IMR-90 (cell line): ENCODE measurements around the gene NTF3.

Source experiments
- BHLHE40 ChIP-seq: fragments of 150-350 bp; IDR thresholded peaks from 2 replicates; pipeline ENCODE4 v1.6.1; 2016; ENCODE audit warnings: mild to moderate bottlenecking, low read depth, low read length
- CEBPB ChIP-seq: IDR thresholded peaks from 2 replicates; pipeline ENCODE4 v1.6.1; 2012; ENCODE audit warnings: low read depth, low read length, improper control_type of control experiment
- CHD1 ChIP-seq: IDR thresholded peaks from 2 replicates; pipeline ENCODE4 v1.6.1; 2012; ENCODE audit warnings: low read depth, low read length, improper control_type of control experiment
- CTCF ChIP-seq: conservative IDR thresholded peaks from 2 replicates; pipeline ENCODE4 v1.5.1; 2012; ENCODE audit warnings: mild to moderate bottlenecking, low read depth, low read length, improper control_type of control experiment
- FOS ChIP-seq: fragments of 150-350 bp; IDR thresholded peaks from 2 replicates; pipeline ENCODE4 v1.6.1; 2016; ENCODE audit warnings: low read depth, low read length
- MAFK ChIP-seq: IDR thresholded peaks from 2 replicates; pipeline ENCODE4 v1.6.1; 2012; ENCODE audit warnings: low read depth, low read length, improper control_type of control experiment
- MAZ ChIP-seq: IDR thresholded peaks from 2 replicates; pipeline ENCODE4 v1.6.1; 2012; ENCODE audit warnings: low read depth, mild to moderate bottlenecking, low read length, improper control_type of control experiment, moderate library complexity, borderline replicate concordance
- MXI1 ChIP-seq: IDR thresholded peaks from 2 replicates; pipeline ENCODE4 v1.6.1; 2012; ENCODE audit warnings: low read depth, mild to moderate bottlenecking, low read length, moderate library complexity, borderline replicate concordance
- NFE2L2 ChIP-seq: fragments of 150-350 bp; IDR thresholded peaks from 2 replicates; pipeline ENCODE4 v1.6.1; 2016; ENCODE audit warnings: low read depth, mild to moderate bottlenecking, low read length
- POLR2A ChIP-seq: IDR thresholded peaks from 2 replicates; pipeline ENCODE4 v1.6.1; 2012; ENCODE audit warnings: mild to moderate bottlenecking, low read depth, low read length
- RAD21 ChIP-seq: IDR thresholded peaks from 2 replicates; pipeline ENCODE4 v1.6.1; 2012; ENCODE audit warnings: low read length, improper control_type of control experiment
- RCOR1 ChIP-seq: IDR thresholded peaks from 2 replicates; pipeline ENCODE4 v1.6.1; 2012; ENCODE audit warnings: mild to moderate bottlenecking, low read length, improper control_type of control experiment; ENCODE audit not compliant: insufficient replicate concordance
- SMC3 ChIP-seq: fragments of 150-350 bp; IDR thresholded peaks from 2 replicates; pipeline ENCODE4 v1.6.1; 2016; ENCODE audit warnings: low read depth, mild to moderate bottlenecking, antibody characterized with exemption, low read length, moderate library complexity
- USF2 ChIP-seq: fragments of 150-350 bp; IDR thresholded peaks from 2 replicates; pipeline ENCODE4 v1.6.1; 2017; ENCODE audit warnings: mild to moderate bottlenecking, antibody characterized with exemption, low read length, low read depth

GRCh38 chr12:5473783-5474116 is 41.8 kb downstream of the NTF3 start:
- TF ChIP-seq RCOR1, result no peak
- TF ChIP-seq CTCF, result no peak
- TF ChIP-seq POLR2A, result no peak
- no peak for TF ChIP-seq MAFK
- TF ChIP-seq RAD21, result no peak
- TF ChIP-seq CEBPB, result no peak
- TF ChIP-seq MAZ, result no peak
- TF ChIP-seq SMC3, result no peak
- TF ChIP-seq BHLHE40, result no peak
- TF ChIP-seq NFE2L2, result no peak
- no peak for TF ChIP-seq USF2
- TF ChIP-seq CHD1, result no peak
- no peak for TF ChIP-seq MXI1
- TF ChIP-seq FOS, result no peak
